GM19328 (cell line): ENCODE results near the gene CPNE4.
A peak's percentile ranks its signal among the peaks of the same experiment; 100 is the strongest.

Source experiments
- ATAC-seq: cut with Tn5 transposase; IDR thresholded peaks from one replicate; pipeline ENCODE4 v1.9.1; 2021; ENCODE audit warnings: mild to moderate bottlenecking, moderate library complexity; ENCODE audit not compliant: unreplicated experiment

The CPNE4 gene

GRCh38 chr3:131619821-131620220 lies 415.0 kb downstream of the CPNE4 start:
- ATAC-seq, result no peak

GRCh38 chr3:131616719-131617118 lies 418.1 kb downstream of the CPNE4 start:
- no peak for ATAC-seq

GRCh38 chr3:131612745-131613144 lies 422.1 kb downstream of the CPNE4 start:
- no peak for ATAC-seq

GRCh38 chr3:131610174-131610573 lies 424.6 kb downstream of the CPNE4 start:
- ATAC-seq, result no peak

GRCh38 chr3:131608741-131609140 lies 426.1 kb downstream of the CPNE4 start:
- ATAC-seq, result no peak

GRCh38 chr3:131608296-131608695 lies 426.5 kb downstream of the CPNE4 start:
- ATAC-seq, result no peak

GRCh38 chr3:131605916-131606315 lies 428.9 kb downstream of the CPNE4 start:
- no peak for ATAC-seq

- ATAC-seq, result no peak
Observed at GRCh38 chr3:131602011-131602779, 432.6 kb downstream of the CPNE4 start.

- ATAC-seq, result no peak
Observed at GRCh38 chr3:131597816-131598215, 437.0 kb downstream of the CPNE4 start.

GRCh38 chr3:131596884-131597283 lies 437.9 kb downstream of the CPNE4 start:
- ATAC-seq, result no peak

- ATAC-seq, result no peak
Observed at GRCh38 chr3:131591394-131592014, 443.3 kb downstream of the CPNE4 start.

GRCh38 chr3:131586277-131586676 lies 448.5 kb downstream of the CPNE4 start:
- no peak for ATAC-seq

GRCh38 chr3:131582438-131582837 lies 452.4 kb downstream of the CPNE4 start:
- no peak for ATAC-seq

GRCh38 chr3:131568460-131568859 lies 466.4 kb downstream of the CPNE4 start:
- no peak for ATAC-seq

- no peak for ATAC-seq
Observed at GRCh38 chr3:131564812-131565211, 470.0 kb downstream of the CPNE4 start.

GRCh38 chr3:131561511-131561910 lies 473.3 kb downstream of the CPNE4 start:
- no peak for ATAC-seq

- no peak for ATAC-seq
Observed at GRCh38 chr3:131560795-131561194, 474.0 kb downstream of the CPNE4 start.

GRCh38 chr3:131555456-131555855 lies 479.4 kb downstream of the CPNE4 start:
- ATAC-seq, result no peak

GRCh38 chr3:131553495-131554247 lies 481.1 kb downstream of the CPNE4 start:
- peak; percentile 93 for ATAC-seq

GRCh38 chr3:131551761-131552160 lies 483.1 kb downstream of the CPNE4 start:
- ATAC-seq, result no peak

- no peak for ATAC-seq
Observed at GRCh38 chr3:131550562-131551465, 484.0 kb downstream of the CPNE4 start.
